ENCODE measurements around the gene KIF18A. TPM values are rescaled to one million over a fixed set of nuclear protein-coding genes. Genes with fewer than 3 reads are reported as not detected.

Gene KIF18A
- total and polyA plus RNA-seq, 2 of the 13 experiments (the other 11 are each of a cell fraction or from before 2014, with no cell fraction given), result 3.4 to 14.4 TPM

DNA sequence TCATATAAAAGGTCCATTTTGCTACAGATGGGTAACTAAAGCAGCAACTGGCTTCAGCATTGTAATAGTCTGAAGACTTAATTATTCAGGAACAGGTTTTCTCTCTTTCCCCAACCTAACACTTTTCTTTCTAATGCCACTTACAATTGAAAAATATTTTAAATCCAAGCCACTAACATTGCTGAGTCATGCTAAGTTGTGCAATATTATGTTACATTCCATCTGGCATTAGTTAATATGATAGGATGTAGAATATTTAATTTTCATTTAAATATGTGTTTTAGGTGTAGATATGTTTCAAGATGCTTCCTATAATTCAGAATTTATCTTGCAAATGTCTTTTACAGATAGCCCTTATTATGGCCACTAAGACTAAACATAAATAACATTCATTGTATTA, 98.6 kb downstream of the KIF18A start:
- H2AFZ ChIP-seq (ENCODE audit: low read length), result no peak overlapping the region
- H3K79me2 ChIP-seq (ENCODE audit: insufficient read depth, low read length), result no peaks in the 10 kb centered on the region
- no TSS peak for BruUV-seq (replicated peaks)
- POLR2A ChIA-PET, result no interaction called here
- no peak for TF ChIP-seq ZNF333 (CRISPR knock-in tag; IDR thresholded peaks at IDR 0.05; ENCODE audit: borderline replicate concordance)
- TF ChIP-seq NFE2L2 (IDR thresholded peaks at IDR 0.05; ENCODE audit: low read length), result peak; percentile 90
- TF ChIP-seq CEBPB (IDR thresholded peaks at IDR 0.05; ENCODE audit: borderline replicate concordance, low read depth, low read length), result 0 out of 2 replicates have a peak, but pooled peaks have one; percentile 53
- no peak for TF ChIP-seq MTA3 (CRISPR knock-in tag; IDR thresholded peaks at IDR 0.05)
- peak; percentile 50 to 57; a peak in 3 of 4 replicates for TF ChIP-seq MAFK (conservative IDR thresholded peaks at IDR 0.05 in 1 of 2, IDR thresholded peaks at IDR 0.05 in 1 of 2; ENCODE audit: low read length in 2 of 2)
- H3K27me3 ChIP-seq (ENCODE audit: control insufficient read depth in 1 of 2, insufficient read depth in 2 of 2, low read length in 2 of 2), result no peaks in the 10 kb centered on the region
- intact Hi-C loops (cut with micrococcal nuclease; ENCODE audit: unreplicated experiment) (no loop called here), in situ Hi-C loops (cut with HindIII; ENCODE audit: extremely low pct_ligation_motif_present, low pct_unique_long_range_greater_than_20kb) (no loop called here)
- FAIRE-seq (no peak), DNase-seq (ENCODE audit: low spot score) (no peak), ATAC-seq (no peak)
- H3K36me3 ChIP-seq (replicated peaks in 1 of 2; ENCODE audit: control insufficient read depth in 1 of 2, insufficient read depth in 2 of 2, low read length in 2 of 2), result no peaks in the 10 kb centered on the region
- H4K20me1 ChIP-seq (ENCODE audit: insufficient read depth, low read length), result no peaks in the 10 kb centered on the region
- H3K4me2 ChIP-seq (ENCODE audit: low read depth, low read length), result no peak overlapping the region
- H3K9me3 ChIP-seq (ENCODE audit: low read length), result no peaks in the 10 kb centered on the region
- H3K27ac ChIP-seq (ENCODE audit: extremely low read length, insufficient read depth, low read length), result no peak overlapping the region
- no peaks in the 10 kb centered on the region for H3K4me1 ChIP-seq (ENCODE audit: insufficient read depth, low read length)
- H3K9ac ChIP-seq (ENCODE audit: insufficient read depth, low read depth, low read length), result no peak overlapping the region
- CTCF ChIA-PET (ENCODE audit: low intra/inter-chr PET ratio, low total read pairs), result no interaction called here
- no peak overlapping the region for H3K4me3 ChIP-seq (replicated peaks in 1 of 3; ENCODE audit: insufficient read depth in 1 of 3, low read depth in 2 of 3, low read length in 3 of 3)

GRCh38 chr11:28003615-28004014, 104.3 kb downstream of the KIF18A start:
- in situ Hi-C loops (cut with HindIII; ENCODE audit: extremely low pct_ligation_motif_present, low pct_unique_long_range_greater_than_20kb), result no loop called here
- POLR2A ChIA-PET, result no interaction called here
- no peaks in the 10 kb centered on the region for H3K4me1 ChIP-seq (ENCODE audit: insufficient read depth, low read length)
- no peak overlapping the region for H3K9ac ChIP-seq (ENCODE audit: insufficient read depth, low read depth, low read length)
- H2AFZ ChIP-seq (ENCODE audit: low read length), result no peak overlapping the region
- no TSS peak for BruUV-seq (replicated peaks)
- H3K9me3 ChIP-seq (ENCODE audit: low read length), result peaks cover 50% of the 10 kb centered on the region
- no peak overlapping the region for H3K4me2 ChIP-seq (ENCODE audit: low read depth, low read length)
- DNase-seq (ENCODE audit: low spot score), result no peak
- TF ChIP-seq ARNT2 (CRISPR knock-in tag; IDR thresholded peaks at IDR 0.05; ENCODE audit: low read depth) (no peak), MAFF (IDR thresholded peaks at IDR 0.05; ENCODE audit: low read depth, low read length) (peak; percentile 56; the same call in 1 of the 2 replicates), ZBTB20 (CRISPR knock-in tag; IDR thresholded peaks at IDR 0.05; ENCODE audit: borderline replicate concordance, low read depth) (no peak), MAFK (conservative IDR thresholded peaks at IDR 0.05 in 1 of 2, IDR thresholded peaks at IDR 0.05 in 1 of 2; ENCODE audit: low read length in 2 of 2) (peak; percentile 25 to 75; a peak in 2 of 4 replicates)
- TF ChIP-seq, protein P1, sequence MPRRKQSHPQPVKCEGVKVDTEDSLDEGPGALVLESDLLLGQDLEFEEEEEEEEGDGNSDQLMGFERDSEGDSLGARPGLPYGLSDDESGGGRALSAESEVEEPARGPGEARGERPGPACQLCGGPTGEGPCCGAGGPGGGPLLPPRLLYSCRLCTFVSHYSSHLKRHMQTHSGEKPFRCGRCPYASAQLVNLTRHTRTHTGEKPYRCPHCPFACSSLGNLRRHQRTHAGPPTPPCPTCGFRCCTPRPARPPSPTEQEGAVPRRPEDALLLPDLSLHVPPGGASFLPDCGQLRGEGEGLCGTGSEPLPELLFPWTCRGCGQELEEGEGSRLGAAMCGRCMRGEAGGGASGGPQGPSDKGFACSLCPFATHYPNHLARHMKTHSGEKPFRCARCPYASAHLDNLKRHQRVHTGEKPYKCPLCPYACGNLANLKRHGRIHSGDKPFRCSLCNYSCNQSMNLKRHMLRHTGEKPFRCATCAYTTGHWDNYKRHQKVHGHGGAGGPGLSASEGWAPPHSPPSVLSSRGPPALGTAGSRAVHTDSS (CRISPR knock-in tag; conservative IDR thresholded peaks at IDR 0.05), result no peak
- intact Hi-C loops (cut with micrococcal nuclease; ENCODE audit: unreplicated experiment), result no loop called here
- H3K27ac ChIP-seq (ENCODE audit: extremely low read length, insufficient read depth, low read length), result no peak overlapping the region
- ATAC-seq, result no peak
- H3K79me2 ChIP-seq (ENCODE audit: insufficient read depth, low read length), result no peaks in the 10 kb centered on the region
- no peaks in the 10 kb centered on the region for H3K27me3 ChIP-seq (ENCODE audit: control insufficient read depth in 1 of 2, insufficient read depth in 2 of 2, low read length in 2 of 2)
- H3K4me3 ChIP-seq (replicated peaks in 1 of 3; ENCODE audit: insufficient read depth in 1 of 3, low read depth in 2 of 3, low read length in 3 of 3), result no peak overlapping the region
- FAIRE-seq, result no peak
- CTCF ChIA-PET (ENCODE audit: low intra/inter-chr PET ratio, low total read pairs), result no interaction called here
- H3K36me3 ChIP-seq (replicated peaks in 1 of 2; ENCODE audit: control insufficient read depth in 1 of 2, insufficient read depth in 2 of 2, low read length in 2 of 2), result no peaks in the 10 kb centered on the region
- no peaks in the 10 kb centered on the region for H4K20me1 ChIP-seq (ENCODE audit: insufficient read depth, low read length)
